Activated CD4-positive, CD25-positive, alpha-beta regulatory T cell treated with anti-CD3 and anti-CD28 coated beads, Interleukin-2, amount 50 U/mL, for 24 hours (primary cell): ENCODE results near the gene CNTN5.

Experiments used
- ATAC-seq, 2 donors: fragments of 150-1000 bp; cut with Tn5 transposase; one replicate each; pipeline ENCODE4 v1.10.0; 2021; ENCODE audit warnings: mild to moderate bottlenecking in 1 of 2, moderate library complexity in 1 of 2

The CNTN5 gene

GRCh38 chr11:99968336-99968735, 947.6 kb downstream of the CNTN5 start:
- no peak for ATAC-seq

GRCh38 chr11:99973993-99974392, 953.2 kb downstream of the CNTN5 start:
- no peak for ATAC-seq

GRCh38 chr11:99979042-99979441, 958.3 kb downstream of the CNTN5 start:
- ATAC-seq, result no peak

GRCh38 chr11:99987821-99988470, 967.2 kb downstream of the CNTN5 start:
- ATAC-seq, result no peak

GRCh38 chr11:99988471-99988837, 967.7 kb downstream of the CNTN5 start:
- no peak for ATAC-seq

GRCh38 chr11:100003985-100004384, 983.2 kb downstream of the CNTN5 start:
- no peak for ATAC-seq

GRCh38 chr11:100004541-100004940, 983.8 kb downstream of the CNTN5 start:
- no peak for ATAC-seq

- ATAC-seq, result no peak
Observed at GRCh38 chr11:100008417-100008816, 987.7 kb downstream of the CNTN5 start.

- no peak for ATAC-seq
Observed at GRCh38 chr11:100009728-100010127, 989.0 kb downstream of the CNTN5 start.

GRCh38 chr11:100010393-100010792, 989.6 kb downstream of the CNTN5 start:
- ATAC-seq, result no peak

GRCh38 chr11:100011697-100012096, 990.9 kb downstream of the CNTN5 start:
- ATAC-seq, result no peak

- no peak for ATAC-seq
Observed at GRCh38 chr11:100013011-100013410, 992.3 kb downstream of the CNTN5 start.

GRCh38 chr11:100031973-100032372, 1011.2 kb downstream of the CNTN5 start:
- ATAC-seq, result no peak

- no peak for ATAC-seq
Observed at GRCh38 chr11:100061006-100061405, 1040.3 kb downstream of the CNTN5 start.

- ATAC-seq, result no peak
Observed at GRCh38 chr11:100066399-100066798, 1045.7 kb downstream of the CNTN5 start.

GRCh38 chr11:100068116-100068515, 1047.4 kb downstream of the CNTN5 start:
- ATAC-seq, result no peak

- ATAC-seq, result no peak
Observed at GRCh38 chr11:100072131-100072530, 1051.4 kb downstream of the CNTN5 start.

- ATAC-seq, result no peak
Observed at GRCh38 chr11:100080381-100080780, 1059.6 kb downstream of the CNTN5 start.

GRCh38 chr11:100080821-100081220, 1060.1 kb downstream of the CNTN5 start:
- ATAC-seq, result no peak

- no peak for ATAC-seq
Observed at GRCh38 chr11:100093698-100094097, 1072.9 kb downstream of the CNTN5 start.

- ATAC-seq, result no peak
Observed at GRCh38 chr11:100094121-100094865, 1073.5 kb downstream of the CNTN5 start.

- no peak for ATAC-seq
Observed at GRCh38 chr11:100095809-100096208, 1075.1 kb downstream of the CNTN5 start.

- ATAC-seq, result no peak
Observed at GRCh38 chr11:100098560-100098959, 1077.8 kb downstream of the CNTN5 start.

GRCh38 chr11:100105255-100105981, 1084.7 kb downstream of the CNTN5 start:
- ATAC-seq, result no peak
